Epithelial cell of esophagus (primary cell): ENCODE data around the gene KHDC4.
A peak's percentile ranks its signal among the peaks of the same experiment; 100 is the strongest.

Experiments
- DNase-seq: peaks from one replicate; pipeline ENCODE4 v3.0.0; 2010; ENCODE audit warnings: low read depth
- H3K4me3 ChIP-seq: 2 replicates; pipeline ENCODE4 v1.5.1; 2011; ENCODE audit warnings: mild to moderate bottlenecking, low read length, control low read depth
- CTCF ChIP-seq: IDR thresholded peaks from 2 replicates; pipeline ENCODE4 v1.5.1; 2011; ENCODE audit warnings: low read depth, mild to moderate bottlenecking, low read length, control low read depth, inconsistent platforms; ENCODE audit not compliant: insufficient read depth; ENCODE audit errors: missing control alignments

The KHDC4 gene

GRCh38 chr1:155880950-155881349 is 53.3 kb downstream of the KHDC4 start:
- DNase-seq = no peak
- H3K4me3 ChIP-seq = no peak overlapping the region
- TF ChIP-seq CTCF = no peak

DNA sequence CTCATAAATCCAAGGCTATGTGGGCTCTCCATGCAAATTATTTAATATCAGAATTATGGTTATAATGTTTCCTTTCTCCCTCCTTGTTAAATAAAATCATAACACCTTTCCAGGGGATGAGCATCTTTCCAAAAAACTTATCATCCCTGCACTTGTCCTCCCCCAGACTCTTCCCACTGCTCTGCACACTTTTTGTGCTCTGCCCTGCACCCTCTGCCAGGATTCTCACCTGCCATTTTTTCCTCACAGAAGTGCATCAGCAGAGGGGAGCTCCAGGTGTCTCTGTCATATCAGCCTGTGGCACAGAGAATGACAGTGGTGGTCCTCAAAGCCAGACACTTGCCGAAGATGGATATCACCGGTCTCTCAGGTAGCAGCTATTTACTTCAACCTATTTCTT is 54.0 kb downstream of the KHDC4 start:
- TF ChIP-seq CTCF = no peak
- no peak for DNase-seq
- H3K4me3 ChIP-seq = no peak overlapping the region

- no peak for DNase-seq
- no peak overlapping the region for H3K4me3 ChIP-seq
- TF ChIP-seq CTCF = no peak
Observed at GRCh38 chr1:155877945-155878344, 56.3 kb downstream of the KHDC4 start.

GRCh38 chr1:155873860-155874259 is 60.4 kb downstream of the KHDC4 start:
- peak; percentile 23 for DNase-seq
- TF ChIP-seq CTCF = no peak
- no peak overlapping the region for H3K4me3 ChIP-seq

GRCh38 chr1:155872527-155872926 is 61.7 kb downstream of the KHDC4 start:
- no peak for TF ChIP-seq CTCF
- no peak overlapping the region for H3K4me3 ChIP-seq
- DNase-seq = no peak

DNA sequence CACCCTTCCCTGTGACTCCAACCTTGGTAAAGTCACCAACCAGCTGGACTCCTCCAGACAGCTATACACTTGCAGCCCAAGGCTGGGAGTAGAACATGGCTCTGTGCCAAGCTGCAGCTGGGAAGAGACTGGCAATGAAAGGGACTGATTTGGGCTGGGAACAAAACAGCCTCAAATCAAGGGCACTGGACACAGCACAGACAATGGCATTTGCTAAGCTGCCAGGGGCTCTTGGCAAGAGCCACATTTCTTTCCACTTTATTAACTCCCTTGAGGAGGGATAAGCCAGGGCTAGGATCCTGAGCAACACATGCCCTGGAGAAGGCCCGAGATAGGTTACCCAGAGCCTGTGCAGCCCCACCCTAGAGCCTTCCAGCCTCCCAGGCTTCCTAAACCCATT is 62.8 kb downstream of the KHDC4 start:
- peak; percentile 19 for DNase-seq
- no peak overlapping the region for H3K4me3 ChIP-seq
- no peak for TF ChIP-seq CTCF

- no peak overlapping the region for H3K4me3 ChIP-seq
- TF ChIP-seq CTCF = no peak
- DNase-seq = no peak
Observed at GRCh38 chr1:155867766-155868165, 66.4 kb downstream of the KHDC4 start.
